IPS-NIHi11 (cell line): ENCODE measurements around the gene KCNJ14.
A peak's percentile ranks its signal among the peaks of the same experiment; 100 is the strongest.

Source experiments
- DNase-seq: peaks from one replicate; pipeline ENCODE4 v3.0.0; 2012; ENCODE audit warnings: mixed read lengths, low spot score

KCNJ14 gene

DNA sequence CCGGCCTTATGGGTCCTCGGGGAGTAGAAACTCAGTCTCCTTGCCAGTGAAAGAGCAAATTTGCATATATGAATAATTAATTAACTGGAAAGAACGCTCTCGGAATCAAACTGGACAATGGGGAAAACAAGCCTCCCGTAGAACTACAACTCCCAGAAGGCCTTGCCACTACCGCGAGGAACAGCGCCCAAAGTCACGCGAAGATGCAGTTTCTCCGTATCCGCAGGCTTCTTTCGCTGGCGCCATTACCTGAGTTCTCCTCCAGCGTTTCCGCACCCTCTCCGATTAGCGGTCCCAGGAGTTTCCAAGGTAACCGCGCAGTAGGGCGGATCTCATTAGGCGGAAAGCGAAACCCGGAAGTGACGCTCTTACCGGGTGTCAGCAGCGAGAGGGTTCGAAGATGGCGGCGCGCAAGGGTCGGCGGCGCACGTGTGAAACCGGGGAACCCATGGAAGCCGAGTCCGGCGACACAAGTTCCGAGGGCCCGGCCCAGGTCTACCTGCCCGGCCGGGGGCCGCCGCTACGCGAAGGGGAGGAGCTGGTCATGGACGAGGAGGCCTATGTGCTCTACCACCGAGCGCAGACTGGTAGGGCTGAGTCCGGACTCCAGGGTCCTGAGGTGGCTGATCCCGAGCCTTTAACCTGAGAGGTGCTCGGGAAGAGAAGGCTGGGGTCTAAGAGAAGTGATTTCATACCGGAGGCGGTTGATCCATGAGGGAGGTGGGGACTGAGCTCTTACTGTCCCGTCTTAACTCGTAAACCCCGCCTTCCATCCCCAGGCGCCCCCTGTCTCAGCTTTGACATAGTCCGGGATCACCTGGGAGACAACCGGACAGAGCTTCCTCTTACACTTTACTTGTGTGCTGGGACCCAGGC, 9.5 kb upstream of the KCNJ14 start, which contains the start of gene GRWD1:
GRWD1 (plus strand) TSS at position 378 of the 876 bp plus-strand sequence; CDS start at position 401, 23 bp downstream.
- peak; percentile 95 for DNase-seq

DNA sequence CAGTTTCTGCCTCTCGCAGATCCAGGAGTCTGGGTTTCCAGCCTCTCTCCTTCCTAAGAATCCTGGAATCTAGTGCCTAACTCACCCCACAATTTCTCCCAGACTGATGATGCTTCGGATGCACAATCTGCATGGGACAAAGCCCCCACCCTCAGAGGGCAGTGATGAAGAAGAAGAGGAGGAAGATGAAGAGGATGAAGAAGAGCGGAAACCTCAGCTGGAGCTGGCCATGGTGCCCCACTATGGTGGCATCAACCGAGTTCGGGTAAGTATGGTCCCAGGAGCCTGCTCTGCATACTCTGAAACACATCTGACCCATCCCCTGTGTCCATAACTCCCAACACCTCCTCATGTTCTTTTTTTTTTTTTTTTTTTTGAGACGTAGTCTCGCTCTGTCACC, 8.8 kb upstream of the KCNJ14 start:
- no peak for DNase-seq

DNA sequence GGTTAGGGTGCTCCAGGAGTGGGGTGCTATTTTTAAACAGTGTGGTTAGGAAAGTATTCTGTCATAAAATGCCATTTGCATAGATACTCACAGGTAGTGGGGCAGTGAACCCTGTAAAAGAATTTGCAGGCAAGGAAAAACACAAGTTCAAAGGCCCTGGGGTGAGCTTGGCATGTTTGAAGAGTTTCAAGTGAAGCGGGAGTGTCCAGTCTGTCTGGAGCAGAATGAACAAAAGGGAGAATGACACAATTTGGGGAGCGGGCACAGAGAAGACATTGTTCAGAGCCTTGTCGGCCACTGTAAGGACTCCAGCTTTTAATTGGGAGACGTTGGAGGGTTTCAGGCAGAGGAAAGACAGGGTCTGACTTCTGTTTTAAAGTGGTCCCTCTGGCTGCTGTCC, 6.8 kb upstream of the KCNJ14 start:
- DNase-seq, result no peak

DNA sequence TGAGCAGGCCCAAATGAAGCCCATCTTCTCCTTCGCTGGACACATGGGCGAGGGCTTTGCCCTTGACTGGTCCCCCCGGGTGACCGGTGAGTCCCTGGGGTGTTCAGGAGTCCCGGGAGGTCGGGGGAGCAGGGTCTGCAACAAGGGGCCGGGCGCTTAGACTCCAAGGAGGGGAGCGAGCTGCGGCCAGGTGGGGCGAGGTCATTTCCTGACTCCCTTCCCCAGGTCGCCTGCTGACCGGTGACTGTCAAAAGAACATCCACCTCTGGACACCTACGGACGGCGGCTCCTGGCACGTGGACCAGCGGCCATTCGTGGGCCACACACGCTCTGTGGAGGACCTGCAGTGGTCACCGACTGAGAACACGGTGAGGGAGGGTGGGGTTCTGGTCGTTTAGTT, 4.9 kb upstream of the KCNJ14 start:
- no peak for DNase-seq

DNA sequence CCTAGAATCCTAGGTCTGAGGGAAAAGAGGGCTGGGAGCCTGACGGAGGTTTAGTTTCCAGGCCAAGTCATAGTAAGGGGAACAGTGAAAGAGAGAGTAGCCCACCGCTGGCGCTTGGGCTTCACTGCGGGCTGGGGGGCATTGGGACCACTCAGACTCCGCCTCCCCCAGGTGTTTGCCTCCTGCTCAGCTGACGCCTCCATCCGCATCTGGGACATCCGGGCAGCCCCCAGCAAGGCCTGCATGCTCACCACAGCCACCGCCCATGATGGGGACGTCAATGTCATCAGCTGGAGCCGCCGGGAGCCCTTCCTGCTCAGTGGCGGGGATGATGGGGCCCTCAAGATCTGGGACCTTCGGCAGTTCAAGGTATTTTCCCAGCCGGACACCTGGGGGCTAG, 4.5 kb upstream of the KCNJ14 start:
- no peak for DNase-seq

DNA sequence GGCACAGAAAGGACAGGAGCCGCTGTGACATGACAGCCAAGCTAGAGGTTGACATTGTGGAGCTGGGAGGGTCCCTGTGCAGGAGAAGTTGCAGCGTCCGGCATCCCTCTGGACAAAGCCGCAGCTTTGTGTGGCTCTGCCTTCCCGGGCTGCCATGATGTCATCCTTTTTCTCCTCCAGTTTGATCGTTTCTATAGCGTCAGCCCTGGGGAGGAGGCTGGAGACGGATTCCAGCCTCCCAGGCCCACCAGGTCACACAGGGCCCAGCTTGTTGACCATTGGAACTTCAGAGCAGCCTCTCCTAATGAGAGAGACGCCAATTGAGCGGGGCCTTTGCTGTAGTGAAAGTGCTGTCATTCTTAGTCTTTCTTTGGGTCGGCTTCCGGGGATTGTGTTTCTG, 3.8 kb upstream of the KCNJ14 start:
- DNase-seq, result no peak

DNA sequence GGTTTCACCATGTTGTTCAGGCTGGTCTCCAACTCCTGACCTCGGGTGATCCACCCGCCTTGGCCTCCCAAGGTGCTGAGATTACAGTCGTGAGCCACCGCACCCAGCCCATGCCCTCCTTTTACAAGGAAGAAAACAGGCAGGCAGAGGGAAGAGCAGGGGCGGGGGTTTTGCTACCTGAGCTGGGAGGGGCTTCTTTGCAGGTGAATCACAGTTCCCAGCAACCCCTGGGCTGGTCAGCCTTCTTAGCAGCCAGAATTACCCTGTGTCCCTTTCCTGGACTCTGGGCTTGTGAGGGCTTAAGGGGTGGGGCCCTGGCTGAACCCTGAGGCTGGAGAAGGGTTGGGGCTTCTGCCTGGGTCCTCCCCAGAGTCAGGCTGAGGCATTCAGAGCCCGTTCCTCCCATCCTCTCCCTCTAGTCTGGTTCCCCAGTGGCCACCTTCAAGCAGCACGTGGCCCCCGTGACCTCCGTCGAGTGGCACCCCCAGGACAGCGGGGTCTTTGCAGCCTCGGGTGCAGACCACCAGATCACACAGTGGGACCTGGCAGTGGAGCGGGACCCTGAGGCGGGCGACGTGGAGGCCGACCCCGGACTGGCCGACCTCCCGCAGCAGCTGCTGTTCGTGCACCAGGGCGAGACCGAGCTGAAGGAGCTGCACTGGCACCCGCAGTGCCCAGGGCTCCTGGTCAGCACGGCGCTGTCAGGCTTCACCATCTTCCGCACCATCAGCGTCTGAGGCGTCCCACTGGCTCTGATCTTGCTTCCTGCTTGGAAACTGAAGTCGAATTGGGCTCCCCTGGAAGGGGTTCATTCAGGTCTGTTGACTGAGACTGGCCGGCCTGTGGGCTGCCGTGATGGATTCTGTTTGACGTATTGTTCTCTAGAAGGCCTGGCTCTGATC, 2.8 kb upstream of the KCNJ14 start:
- no peak for DNase-seq

DNA sequence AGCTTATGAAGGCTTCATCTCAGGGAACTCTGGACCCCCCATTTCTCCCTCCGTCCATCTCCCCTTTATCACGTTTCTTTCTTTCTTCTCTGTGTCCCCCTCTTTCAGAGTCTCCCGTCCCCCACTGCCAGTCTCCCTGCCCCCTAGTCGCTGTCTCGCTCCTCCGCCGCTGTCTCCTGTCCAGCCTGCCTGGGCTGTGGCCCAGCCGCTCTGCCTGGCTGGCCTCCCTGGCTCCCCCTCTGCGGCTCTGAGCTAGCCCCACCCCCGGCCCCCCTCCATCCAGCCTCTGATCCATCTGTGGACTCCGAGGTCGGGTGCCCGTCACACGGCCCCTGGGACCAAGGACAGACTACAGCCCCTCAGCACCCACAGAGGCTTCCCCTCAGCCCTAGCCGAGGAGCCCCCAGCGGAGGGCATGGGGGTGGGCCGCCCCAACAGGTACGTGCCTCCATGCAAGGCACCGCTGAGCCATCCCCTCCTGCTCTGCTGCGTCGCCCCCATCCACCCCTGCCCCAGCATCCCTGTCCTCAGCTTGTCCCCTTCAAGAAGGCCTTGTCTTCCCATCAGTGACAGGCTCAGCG, 1.1 kb upstream of the KCNJ14 start:
- peak; percentile 23 for DNase-seq

DNA sequence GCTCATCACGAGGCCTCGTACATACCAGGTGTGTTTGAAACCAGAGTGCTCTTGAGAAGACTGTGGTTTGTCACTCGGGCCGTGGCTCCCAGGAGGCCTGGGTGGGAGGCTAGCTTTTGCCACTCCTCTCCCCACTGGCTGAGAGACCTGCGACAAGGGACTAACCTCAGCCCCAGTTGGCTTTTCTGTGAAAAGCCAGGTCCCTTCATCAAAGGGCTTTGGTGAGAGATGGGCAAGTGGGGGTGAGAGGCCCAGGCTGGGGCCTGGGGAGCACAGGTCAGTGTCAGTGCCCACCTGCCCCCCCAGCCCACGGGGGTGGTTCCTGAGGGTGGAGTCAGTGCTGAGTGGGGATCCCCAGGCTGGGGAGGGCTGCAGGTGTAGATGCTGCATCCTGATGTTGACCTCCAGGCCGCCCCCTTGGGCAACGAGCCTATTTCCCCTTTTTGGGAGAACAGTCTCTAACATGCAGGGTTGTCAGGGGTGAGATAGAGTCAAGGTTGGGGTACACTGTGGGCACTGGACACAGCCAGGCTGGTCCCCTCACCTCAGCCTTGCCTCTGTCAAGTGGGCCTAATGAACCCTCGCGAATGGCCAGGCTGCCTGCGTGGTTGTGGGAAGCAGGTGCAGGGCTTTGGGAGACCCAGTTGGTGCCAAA, 661 bp downstream of the KCNJ14 start:
- DNase-seq, result no peak

DNA sequence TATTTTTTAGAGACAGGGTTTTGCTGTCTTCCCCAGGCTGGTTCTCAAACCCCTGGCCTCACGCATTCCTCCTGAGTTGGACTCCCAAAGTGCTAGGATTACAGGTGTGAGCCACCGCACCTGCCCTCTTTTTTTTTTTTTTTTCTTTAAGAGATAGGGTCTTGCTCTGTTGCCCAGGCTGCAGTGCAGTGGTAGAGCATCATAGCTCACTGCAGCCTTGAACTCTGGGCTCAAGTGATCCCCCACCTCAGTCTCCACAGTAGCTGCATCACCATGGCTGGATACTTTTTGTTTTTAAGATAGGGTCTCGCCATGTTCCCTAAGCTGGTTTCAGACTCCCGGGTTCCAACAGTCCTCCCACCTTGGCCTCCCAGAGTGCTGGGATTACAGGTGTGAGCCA, 1.5 kb downstream of the KCNJ14 start:
- no peak for DNase-seq

DNA sequence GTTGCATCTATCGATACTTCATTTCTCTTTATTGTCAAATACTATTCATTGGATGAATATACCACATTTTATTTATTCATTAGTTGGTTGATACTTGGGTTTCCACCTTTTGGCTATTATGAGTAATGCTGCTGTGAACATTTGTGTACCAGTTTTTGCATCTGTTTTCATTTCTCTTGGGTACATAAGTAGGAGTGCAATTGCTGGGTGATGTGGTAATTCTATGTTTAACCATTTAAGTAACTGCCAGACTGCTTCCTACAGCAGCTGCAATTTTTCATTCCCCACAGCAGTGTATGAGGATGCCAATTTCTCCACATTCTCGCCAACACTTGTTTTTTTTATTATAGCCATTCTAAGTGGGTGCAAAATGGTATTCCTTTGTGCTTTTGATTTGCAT, 2.6 kb downstream of the KCNJ14 start:
- DNase-seq, result no peak

DNA sequence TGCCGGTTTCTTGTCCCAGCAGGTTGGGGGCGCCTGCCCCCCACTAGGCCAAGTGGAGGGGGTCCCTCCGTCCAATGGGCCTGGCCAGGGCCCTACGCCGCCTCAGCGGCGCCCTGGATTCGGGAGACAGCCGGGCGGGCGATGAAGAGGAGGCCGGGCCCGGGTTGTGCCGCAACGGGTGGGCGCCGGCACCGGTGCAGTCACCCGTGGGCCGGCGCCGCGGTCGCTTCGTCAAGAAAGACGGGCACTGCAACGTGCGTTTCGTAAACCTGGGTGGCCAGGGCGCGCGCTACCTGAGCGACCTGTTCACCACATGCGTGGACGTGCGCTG, 6.2 kb downstream of the KCNJ14 start:
- DNase-seq, result peak; percentile 14

DNA sequence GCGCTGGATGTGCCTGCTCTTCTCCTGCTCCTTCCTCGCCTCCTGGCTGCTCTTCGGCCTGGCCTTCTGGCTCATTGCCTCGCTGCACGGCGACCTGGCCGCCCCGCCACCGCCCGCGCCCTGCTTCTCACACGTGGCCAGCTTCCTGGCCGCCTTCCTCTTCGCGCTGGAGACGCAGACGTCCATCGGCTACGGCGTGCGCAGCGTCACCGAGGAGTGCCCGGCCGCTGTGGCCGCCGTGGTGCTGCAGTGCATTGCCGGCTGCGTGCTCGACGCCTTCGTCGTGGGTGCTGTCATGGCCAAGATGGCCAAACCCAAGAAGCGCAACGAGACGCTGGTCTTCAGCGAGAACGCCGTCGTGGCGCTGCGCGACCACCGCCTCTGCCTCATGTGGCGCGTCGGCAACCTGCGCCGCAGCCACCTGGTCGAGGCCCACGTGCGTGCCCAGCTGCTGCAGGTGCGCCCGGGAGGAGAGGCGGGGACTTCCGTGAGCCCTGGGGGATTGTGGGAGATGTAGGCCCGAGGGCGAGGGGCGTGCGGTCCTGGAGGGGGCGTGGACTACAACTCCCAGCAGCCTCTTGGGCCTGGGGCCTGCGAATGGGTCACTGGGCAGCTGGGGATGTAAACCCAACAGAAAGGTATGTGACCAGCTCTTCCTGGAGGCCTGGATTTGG, 6.7 kb downstream of the KCNJ14 start:
- DNase-seq, result peak; percentile 92

DNA sequence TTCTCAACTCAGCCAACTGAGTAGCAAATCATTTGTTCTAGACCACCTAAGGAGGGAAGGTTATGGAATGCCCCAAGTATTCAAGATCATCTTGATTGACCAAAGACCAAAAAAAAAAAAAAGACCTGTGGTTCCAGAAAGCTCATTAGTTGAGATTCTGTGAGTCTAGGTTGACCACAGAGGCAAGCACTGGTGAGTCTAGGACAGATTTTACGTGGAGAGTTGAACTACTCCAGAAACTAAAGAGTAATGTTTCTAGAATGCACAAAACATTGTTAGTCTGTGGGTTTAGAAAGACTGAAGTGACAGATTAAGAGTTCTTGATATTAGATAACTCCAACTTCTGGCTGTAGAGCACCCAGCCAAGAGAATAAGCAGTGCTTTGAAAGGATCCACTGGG, 9.8 kb downstream of the KCNJ14 start:
- DNase-seq, result no peak

DNA sequence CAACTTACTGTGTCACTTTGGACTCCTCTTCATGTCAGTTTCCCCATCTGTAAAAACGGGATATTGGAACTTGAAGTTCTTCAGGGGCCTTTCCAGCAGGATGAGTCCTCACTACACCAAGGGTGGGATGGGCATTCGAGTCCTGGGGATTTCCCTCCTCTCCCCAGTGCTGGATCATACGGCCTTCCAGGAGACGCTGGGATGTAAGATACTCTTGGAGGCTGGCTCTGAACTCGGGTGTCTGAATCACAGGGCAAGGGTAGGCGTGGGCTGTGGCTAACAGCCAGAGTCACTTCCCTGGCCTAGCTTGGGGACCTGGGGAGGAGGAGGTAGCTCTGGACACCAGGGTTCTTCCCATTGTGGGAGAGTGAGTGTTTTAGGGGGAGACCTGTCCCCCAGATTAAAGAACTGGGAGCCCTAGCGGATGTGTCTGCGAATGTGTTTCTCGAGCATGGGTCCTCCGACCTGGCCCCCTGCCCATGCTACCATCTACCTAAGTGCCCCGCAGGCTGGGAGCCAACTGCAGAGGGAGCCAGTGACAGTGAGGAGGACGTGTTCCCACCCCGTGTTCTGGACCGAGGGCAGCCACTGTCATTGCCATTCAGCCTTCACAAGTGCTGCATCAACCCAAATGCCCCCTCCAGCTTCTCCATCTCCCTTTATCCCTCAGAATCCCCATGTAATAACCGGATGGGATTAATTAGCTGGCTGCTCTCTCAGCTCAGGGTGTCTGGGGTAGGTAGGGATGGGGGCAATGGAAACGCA, 11.4 kb downstream of the KCNJ14 start:
- DNase-seq, result no peak

DNA sequence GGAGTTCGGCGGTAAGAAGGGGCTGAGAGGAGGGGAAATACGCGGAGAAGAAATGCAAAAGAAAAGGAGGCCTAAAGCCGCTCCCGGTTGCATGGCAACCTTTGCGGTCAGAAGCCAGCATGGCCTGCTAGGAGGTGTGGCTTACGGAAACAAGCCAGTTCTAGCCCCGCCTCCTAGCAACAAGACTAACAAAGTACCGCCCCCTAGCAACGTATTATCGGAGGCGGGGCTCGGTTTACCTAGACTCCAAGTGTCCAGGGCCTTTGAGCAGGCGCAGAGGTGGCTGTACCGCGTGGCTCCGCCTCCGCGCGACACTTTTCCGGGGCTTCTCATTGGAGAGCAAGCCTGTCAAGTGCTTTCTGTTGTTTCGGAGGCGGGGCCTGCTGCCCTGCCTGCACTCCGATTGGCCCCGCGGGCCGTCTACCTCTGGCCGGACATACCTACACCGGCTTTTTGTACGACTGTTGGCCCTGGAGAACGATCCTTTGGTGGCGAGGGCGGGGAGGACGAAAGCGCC, 13.5 kb downstream of the KCNJ14 start:
- peak; percentile 91 for DNase-seq

DNA sequence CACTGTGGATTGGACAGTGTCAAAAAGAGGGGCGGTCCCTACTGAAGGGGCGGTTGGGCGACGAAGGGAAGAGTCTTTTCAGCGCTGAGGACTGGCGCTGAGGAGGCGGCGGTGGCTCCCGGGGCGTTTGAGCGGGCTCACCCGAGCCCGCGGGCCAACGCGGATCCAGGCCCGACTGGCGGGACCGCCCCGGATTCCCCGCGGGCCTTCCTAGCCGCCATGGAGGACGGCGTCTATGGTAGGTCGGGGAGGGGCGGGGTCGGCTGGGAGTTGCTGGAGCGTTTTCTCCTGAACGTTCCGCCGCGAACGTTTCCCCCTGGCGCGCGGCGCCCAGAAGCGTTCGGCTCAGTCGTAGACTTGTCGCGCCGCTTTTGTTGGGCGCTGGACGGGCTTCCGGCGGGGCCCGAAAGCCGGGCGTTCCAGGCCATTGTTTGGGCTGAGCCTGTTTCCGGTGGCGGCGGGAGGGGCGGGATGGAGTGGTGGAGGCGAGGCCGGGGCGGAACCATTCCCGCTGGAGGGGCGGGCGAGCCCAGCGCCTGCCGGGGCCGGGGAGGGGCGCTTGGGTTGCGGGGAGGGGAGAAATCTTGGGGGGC, 14.0 kb downstream of the KCNJ14 start, which contains the start of gene CYTH2:
CYTH2 (plus strand) TSS at position 81 of the 593 bp plus-strand sequence; CDS start at position 220, 139 bp downstream.
- peak; percentile 84 for DNase-seq

DNA sequence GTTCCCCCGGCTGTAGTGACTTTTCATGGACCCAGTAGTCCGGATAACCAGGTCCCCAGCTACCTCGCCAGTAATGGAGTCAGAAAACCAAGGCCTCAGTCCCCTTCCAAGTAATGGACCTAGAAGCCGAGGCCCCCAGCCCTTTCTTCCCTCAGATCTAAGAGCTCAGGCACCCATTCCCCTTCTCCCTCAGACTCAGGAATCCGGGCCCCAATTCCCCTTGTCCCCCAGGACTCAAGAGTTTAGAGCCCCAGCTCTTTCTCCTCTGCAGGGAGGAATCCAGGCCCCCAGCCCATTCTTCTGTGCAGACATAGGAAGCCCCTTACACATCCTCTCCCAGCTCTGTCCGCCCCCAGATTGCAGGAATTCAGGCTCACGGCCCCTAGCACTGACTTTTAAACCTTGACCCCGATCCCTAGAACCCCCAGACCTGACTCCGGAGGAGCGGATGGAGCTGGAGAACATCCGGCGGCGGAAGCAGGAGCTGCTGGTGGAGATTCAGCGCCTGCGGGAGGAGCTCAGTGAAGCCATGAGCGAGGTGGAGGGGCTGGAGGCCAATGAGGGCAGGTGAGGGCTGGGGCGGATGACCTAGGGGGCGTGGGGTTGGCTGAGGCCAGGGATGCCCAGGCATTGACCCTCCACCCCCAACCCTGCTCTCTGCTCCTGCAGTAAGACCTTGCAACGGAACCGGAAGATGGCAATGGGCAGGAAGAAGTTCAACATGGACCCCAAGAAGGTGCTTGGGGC, 14.7 kb downstream of the KCNJ14 start:
- DNase-seq, result no peak

DNA sequence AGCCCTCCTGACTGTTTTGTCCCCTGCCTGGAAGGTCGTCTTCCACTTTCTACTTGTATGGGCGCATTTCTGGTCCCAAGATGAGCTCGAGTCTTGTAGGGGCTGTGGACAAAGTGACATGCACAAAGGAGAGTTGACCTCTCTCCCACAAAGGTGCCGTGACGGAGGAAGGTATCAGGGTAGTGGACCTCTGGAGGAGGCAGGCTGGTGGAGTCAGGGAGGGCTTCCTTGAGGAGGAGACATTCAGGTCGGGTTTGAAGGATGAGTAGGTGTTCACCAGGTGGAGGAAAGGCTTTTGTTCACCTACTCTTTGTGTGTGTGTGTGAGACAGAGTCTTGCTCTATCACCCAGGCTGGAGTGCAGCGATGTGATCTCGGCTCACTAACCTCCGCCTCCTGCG, 15.5 kb downstream of the KCNJ14 start:
- DNase-seq, result no peak
